Nephron progenitor cell (in vitro differentiated cells): ENCODE results near the gene ROBO2.

ENCODE experiments used
- DNase-seq: peaks from one replicate; pipeline ENCODE4 v3.0.0; 2021
- H3K27ac Mint-ChIP-seq: 2 replicates; pipeline ENCODE4 v1.8.0; 2021; ENCODE audit warnings: mild to moderate bottlenecking, moderate library complexity, mixed read lengths
- H3K27me3 Mint-ChIP-seq: 2 replicates; pipeline ENCODE4 v1.8.0; 2021; ENCODE audit warnings: mild to moderate bottlenecking, low read depth, mixed read lengths; ENCODE audit not compliant: poor library complexity
- H3K36me3 Mint-ChIP-seq: 2 replicates; pipeline ENCODE4 v1.8.0; 2021; ENCODE audit warnings: low read depth, mixed read lengths
- H3K4me1 Mint-ChIP-seq: 2 replicates; pipeline ENCODE4 v1.8.0; 2021; ENCODE audit warnings: mixed read lengths
- H3K4me3 Mint-ChIP-seq: 2 replicates; pipeline ENCODE4 v1.8.0; 2021; ENCODE audit warnings: mild to moderate bottlenecking, moderate library complexity, mixed read lengths
- H3K9me3 Mint-ChIP-seq: 2 replicates; pipeline ENCODE4 v1.8.0; 2021; ENCODE audit warnings: mild to moderate bottlenecking, moderate library complexity, mixed read lengths
- CTCF ChIP-seq: fragments of 200-600 bp; sonication (generic); IDR thresholded peaks from 2 replicates; pipeline ENCODE4 v1.5.0; 2021; ENCODE audit warnings: antibody characterized with exemption

The ROBO2 gene

GRCh38 chr3:77065750-77066149 is 25.9 kb downstream of the ROBO2 start:
- no peaks in the 10 kb centered on the region for H3K27me3 Mint-ChIP-seq
- peaks cover 25% of the 10 kb centered on the region for H3K36me3 Mint-ChIP-seq
- no peak for DNase-seq
- no peak for TF ChIP-seq CTCF
- no peak overlapping the region for H3K27ac Mint-ChIP-seq
- H3K4me1 Mint-ChIP-seq: peaks cover 6% of the 10 kb centered on the region
- H3K9me3 Mint-ChIP-seq: peaks cover 30% of the 10 kb centered on the region
- H3K4me3 Mint-ChIP-seq: no peak overlapping the region

GRCh38 chr3:77066829-77067228 is 26.9 kb downstream of the ROBO2 start:
- TF ChIP-seq CTCF: no peak
- Mint-ChIP-seq H3K4me3 (no peak overlapping the region), H3K36me3 (peaks cover 16% of the 10 kb centered on the region), H3K27me3 (no peaks in the 10 kb centered on the region), H3K4me1 (peaks cover 10% of the 10 kb centered on the region), H3K9me3 (peaks cover 20% of the 10 kb centered on the region), H3K27ac (no peak overlapping the region)
- no peak for DNase-seq

GRCh38 chr3:77068808-77069207 is 28.9 kb downstream of the ROBO2 start:
- no peaks in the 10 kb centered on the region for H3K27me3 Mint-ChIP-seq
- no peak overlapping the region for H3K4me3 Mint-ChIP-seq
- TF ChIP-seq CTCF: no peak
- peaks cover 25% of the 10 kb centered on the region for H3K4me1 Mint-ChIP-seq
- peaks cover under 1% of the 10 kb centered on the region for H3K9me3 Mint-ChIP-seq
- DNase-seq: no peak
- H3K27ac Mint-ChIP-seq: no peak overlapping the region
- peaks cover under 1% of the 10 kb centered on the region for H3K36me3 Mint-ChIP-seq

- Mint-ChIP-seq H3K36me3 (no peaks in the 10 kb centered on the region), H3K4me3 (no peak overlapping the region), H3K9me3 (no peaks in the 10 kb centered on the region), H3K27ac (no peak overlapping the region), H3K27me3 (peaks cover 3% of the 10 kb centered on the region), H3K4me1 (peaks cover 25% of the 10 kb centered on the region)
- DNase-seq: no peak
- TF ChIP-seq CTCF: no peak
Observed at GRCh38 chr3:77071364-77071763, 31.5 kb downstream of the ROBO2 start.

- Mint-ChIP-seq H3K9me3 (no peaks in the 10 kb centered on the region), H3K4me3 (no peak overlapping the region), H3K36me3 (no peaks in the 10 kb centered on the region), H3K27me3 (peaks cover 3% of the 10 kb centered on the region), H3K4me1 (peaks cover 23% of the 10 kb centered on the region), H3K27ac (peak overlapping the region; percentile 8)
- DNase-seq: no peak
- TF ChIP-seq CTCF: no peak
Observed at GRCh38 chr3:77071809-77072208, 31.9 kb downstream of the ROBO2 start.

GRCh38 chr3:77072232-77072631 is 32.3 kb downstream of the ROBO2 start:
- Mint-ChIP-seq H3K4me1 (peaks cover 19% of the 10 kb centered on the region), H3K27ac (peak overlapping the region; percentile 8), H3K36me3 (no peaks in the 10 kb centered on the region), H3K4me3 (no peak overlapping the region), H3K9me3 (no peaks in the 10 kb centered on the region), H3K27me3 (peaks cover 3% of the 10 kb centered on the region)
- no peak for DNase-seq
- no peak for TF ChIP-seq CTCF
